HepG2 (cell line): ENCODE measurements around the gene CTDP1. TPM values are rescaled to one million over a fixed set of nuclear protein-coding genes. Genes with fewer than 3 reads are reported as not detected.

Source experiments
- BCLAF1 ChIP-seq: fragments of 450-650 bp; IDR thresholded peaks from 2 replicates; pipeline ENCODE4 v1.6.1; 2017; ENCODE audit warnings: mild to moderate bottlenecking
- CC2D1A ChIP-seq: sonication (generic); formaldehyde crosslinking; IDR thresholded peaks from 2 replicates; pipeline ENCODE4 v1.8.1; 2023; ENCODE audit warnings: mild to moderate bottlenecking, missing genetic modification reagents
- CTCF ChIP-seq: sonication (generic); formaldehyde crosslinking; IDR thresholded peaks from 2 replicates; pipeline ENCODE4 v1.5.0; 2020; ENCODE audit warnings: mild to moderate bottlenecking, missing genetic modification reagents, moderate library complexity
- FOXO1 ChIP-seq: sonication (generic); formaldehyde crosslinking; IDR thresholded peaks from 2 replicates; pipeline ENCODE4 v1.4.0; 2020; ENCODE audit warnings: missing genetic modification reagents
- GPBP1L1 ChIP-seq: sonication (generic); formaldehyde crosslinking; IDR thresholded peaks from 2 replicates; pipeline ENCODE4 v1.5.0; 2020; ENCODE audit warnings: mild to moderate bottlenecking, missing genetic modification reagents
- LCORL ChIP-seq, 2 experiments: fragments of 450-650 bp in 1 of 2; sonication (generic) in 1 of 2; formaldehyde crosslinking in 1 of 2; IDR thresholded peaks; 2 replicates each; pipeline versions ENCODE4 v1.5.0 to v1.6.1; 2017 to 2020; ENCODE audit warnings: antibody characterized with exemption in 1 of 2, missing genetic modification reagents in 1 of 2
- MZF1 ChIP-seq: sonication (generic); formaldehyde crosslinking; IDR thresholded peaks from 2 replicates; pipeline ENCODE4 v1.8.1; 2023; ENCODE audit warnings: mild to moderate bottlenecking, missing genetic modification reagents, borderline replicate concordance
- NFAT5 ChIP-seq: sonication (generic); formaldehyde crosslinking; IDR thresholded peaks from 2 replicates; pipeline ENCODE4 v1.4.0; 2020; ENCODE audit warnings: missing genetic modification reagents
- TARDBP ChIP-seq: sonication (generic); formaldehyde crosslinking; IDR thresholded peaks from 2 replicates; pipeline ENCODE4 v1.8.0; 2022; ENCODE audit warnings: mild to moderate bottlenecking, missing genetic modification reagents
- TFAP4 ChIP-seq: sonication (generic); IDR thresholded peaks from 2 replicates; pipeline ENCODE4 v1.6.1; 2016; ENCODE audit warnings: low read depth, borderline replicate concordance
- ZNF350 ChIP-seq: sonication (generic); formaldehyde crosslinking; IDR thresholded peaks from 2 replicates; pipeline ENCODE4 v1.4.0; 2020; ENCODE audit warnings: mild to moderate bottlenecking, low read depth, missing genetic modification reagents, borderline replicate concordance
- ZNF496 ChIP-seq: sonication (generic); formaldehyde crosslinking; IDR thresholded peaks from 2 replicates; pipeline ENCODE4 v1.8.1; 2023; ENCODE audit warnings: mild to moderate bottlenecking, moderate library complexity, missing genetic modification reagents; ENCODE audit not compliant: insufficient replicate concordance
- polyA plus RNA-seq, 8 experiments: library from polyadenylated mRNA; depleted of rRNA in 3 of 8; stranded (reverse) in 7 of 8; unstranded in 1 of 8; fragments of >200 nt; fragmentation: Illumina TruSeq in 4 of 8; extraction: Trizol in 4 of 8; gene quantifications; 2 replicates each; pipeline versions ENCODE4 v1.2.1 to v1.2.3, GENCODE V29; 2011 to 2016; ENCODE audit warnings: low read depth in 4 of 8, missing spikeins in 1 of 8, mixed read lengths in 1 of 8; ENCODE audit not compliant: insufficient read depth in 1 of 8
- total RNA-seq, 5 experiments: library from RNA; depleted of rRNA; stranded (reverse); fragments of >200 nt; fragmentation: Illumina TruSeq; extraction: Trizol; gene quantifications; 2 replicates each; pipeline ENCODE4 v1.2.3, GENCODE V29; 2016; ENCODE audit warnings: low read depth in 1 of 5
- TF ChIP-seq, protein P1 (sequence below): sonication (generic); formaldehyde crosslinking; IDR thresholded peaks from 2 replicates; pipeline ENCODE4 v1.8.0; 2022; ENCODE audit warnings: mild to moderate bottlenecking, missing genetic modification reagents, moderate library complexity
- TF ChIP-seq, protein P2 (sequence below): sonication (generic); formaldehyde crosslinking; IDR thresholded peaks from 2 replicates; pipeline ENCODE4 v1.4.0; 2020; ENCODE audit warnings: missing genetic modification reagents

CTDP1 gene
- total and polyA plus RNA-seq, 2 of the 13 experiments (the other 11 are each of a cell fraction or from before 2014, with no cell fraction given): 6.9 to 11.0 TPM

DNA sequence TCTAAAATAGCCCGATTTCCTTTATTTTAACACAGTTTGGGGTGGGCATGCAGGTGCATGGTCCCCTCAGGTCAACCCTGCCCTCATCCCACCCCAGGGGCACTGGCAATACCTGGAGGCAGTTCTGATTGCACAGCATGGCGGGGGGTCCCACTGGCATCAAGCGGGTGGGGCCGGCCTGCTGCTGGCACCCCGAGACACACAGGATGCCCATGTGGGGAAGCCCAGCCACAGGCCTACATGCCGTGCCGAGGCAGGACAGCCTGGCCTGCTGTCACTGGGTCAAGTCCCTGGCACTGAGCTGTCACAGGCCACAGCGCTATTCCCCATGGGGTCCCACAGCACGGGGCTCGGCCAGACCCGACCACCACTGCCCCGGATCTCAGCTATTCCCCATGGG is 106.2 kb downstream of the CTDP1 start (continued):
- no peak for TF ChIP-seq NFAT5 (CRISPR knock-in tag)
- no peak for TF ChIP-seq TARDBP (CRISPR knock-in tag)
- no peak for TF ChIP-seq GPBP1L1 (CRISPR knock-in tag)
- TF ChIP-seq ZNF496 (CRISPR knock-in tag): no peak
- TF ChIP-seq TFAP4: no peak
- TF ChIP-seq, protein P1, sequence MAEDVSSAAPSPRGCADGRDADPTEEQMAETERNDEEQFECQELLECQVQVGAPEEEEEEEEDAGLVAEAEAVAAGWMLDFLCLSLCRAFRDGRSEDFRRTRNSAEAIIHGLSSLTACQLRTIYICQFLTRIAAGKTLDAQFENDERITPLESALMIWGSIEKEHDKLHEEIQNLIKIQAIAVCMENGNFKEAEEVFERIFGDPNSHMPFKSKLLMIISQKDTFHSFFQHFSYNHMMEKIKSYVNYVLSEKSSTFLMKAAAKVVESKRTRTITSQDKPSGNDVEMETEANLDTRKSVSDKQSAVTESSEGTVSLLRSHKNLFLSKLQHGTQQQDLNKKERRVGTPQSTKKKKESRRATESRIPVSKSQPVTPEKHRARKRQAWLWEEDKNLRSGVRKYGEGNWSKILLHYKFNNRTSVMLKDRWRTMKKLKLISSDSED: no peak
- no peak for TF ChIP-seq CC2D1A (CRISPR knock-in tag)
- TF ChIP-seq CTCF (CRISPR knock-in tag): no peak
- TF ChIP-seq LCORL (IDR thresholded peaks at IDR 0.05): no peak
- no peak for TF ChIP-seq LCORL (CRISPR knock-in tag; IDR thresholded peaks at IDR 0.05)
- TF ChIP-seq FOXO1 (CRISPR knock-in tag): no peak
- no peak for TF ChIP-seq ZNF350 (CRISPR knock-in tag)
- no peak for TF ChIP-seq BCLAF1
- no peak for TF ChIP-seq MZF1
- TF ChIP-seq, protein P2, sequence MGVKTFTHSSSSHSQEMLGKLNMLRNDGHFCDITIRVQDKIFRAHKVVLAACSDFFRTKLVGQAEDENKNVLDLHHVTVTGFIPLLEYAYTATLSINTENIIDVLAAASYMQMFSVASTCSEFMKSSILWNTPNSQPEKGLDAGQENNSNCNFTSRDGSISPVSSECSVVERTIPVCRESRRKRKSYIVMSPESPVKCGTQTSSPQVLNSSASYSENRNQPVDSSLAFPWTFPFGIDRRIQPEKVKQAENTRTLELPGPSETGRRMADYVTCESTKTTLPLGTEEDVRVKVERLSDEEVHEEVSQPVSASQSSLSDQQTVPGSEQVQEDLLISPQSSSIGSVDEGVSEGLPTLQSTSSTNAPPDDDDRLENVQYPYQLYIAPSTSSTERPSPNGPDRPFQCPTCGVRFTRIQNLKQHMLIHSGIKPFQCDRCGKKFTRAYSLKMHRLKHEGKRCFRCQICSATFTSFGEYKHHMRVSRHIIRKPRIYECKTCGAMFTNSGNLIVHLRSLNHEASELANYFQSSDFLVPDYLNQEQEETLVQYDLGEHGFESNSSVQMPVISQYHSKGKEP (CRISPR knock-in tag): no peak
- TF ChIP-seq, all 625 proteins: peak for 0
